DOHH2 (cell line): ENCODE measurements around the gene ZNF532.

Experiments used
- CTCF ChIP-seq: fragments of 200-600 bp; sonication (generic); IDR thresholded peaks from one replicate; pipeline ENCODE4 v1.5.1; 2014; ENCODE audit warnings: antibody characterized with exemption, mild to moderate bottlenecking, low read depth, low read length; ENCODE audit not compliant: poor library complexity, severe bottlenecking
- EZH2phosphoT487 ChIP-seq: fragments of 200-600 bp; sonication (generic); IDR thresholded peaks from 2 replicates; pipeline ENCODE4 v1.6.1; 2017; ENCODE audit warnings: borderline replicate concordance, mild to moderate bottlenecking, antibody characterized with exemption, low read length, moderate library complexity, mixed read lengths

DNA sequence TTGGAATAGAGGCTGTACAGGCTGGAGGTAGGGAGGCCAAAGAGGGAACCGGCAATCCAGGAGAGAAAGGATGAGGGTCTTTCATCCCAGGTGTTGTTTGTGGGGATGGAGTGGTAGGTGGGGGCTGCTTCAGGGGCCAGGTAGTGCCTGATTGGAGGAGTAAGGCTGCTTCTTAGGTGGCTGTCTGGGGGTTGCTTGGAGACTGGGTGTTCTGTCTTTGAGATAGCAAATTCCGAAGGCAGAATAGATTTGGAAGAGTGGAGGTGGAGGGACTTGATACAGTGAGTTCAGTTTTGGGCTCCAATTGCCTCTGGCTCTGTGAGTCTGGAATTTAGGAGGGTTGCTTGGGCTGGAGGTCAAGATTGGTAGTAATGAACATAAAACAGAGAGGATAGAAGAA, 5.9 kb downstream of the ZNF532 start:
- TF ChIP-seq CTCF = no peak
- no peak for TF ChIP-seq EZH2phosphoT487
